Measurements from ENCODE around the gene VSTM2B. TPM values are rescaled to one million over a fixed set of nuclear protein-coding genes. Genes with fewer than 3 reads are reported as not detected.

VSTM2B gene
- total and polyA plus RNA-seq, 11 donors: not detected

GRCh38 chr19:29512748-29513147 is 13.0 kb upstream of the VSTM2B start:
- H3K4me3 ChIP-seq: no peak overlapping the region
- H3K36me3 ChIP-seq: no peaks in the 10 kb centered on the region
- TF ChIP-seq POLR2A (IDR thresholded peaks at IDR 0.05): no peak
- TF ChIP-seq CTCF (IDR thresholded peaks at IDR 0.05): no peak
- WGBS, 4 donors: 56 to 66% (median 58%) methylated on average over 1 of the region's 1 CpG
- H3K9me3 ChIP-seq: no peaks in the 10 kb centered on the region
- intact Hi-C loops (cut with DNase I): no loop called here
- H3K27me3 ChIP-seq: peaks cover 0 to 29% (median 4%) of the 10 kb centered on the region in 9 donors
- H3K27ac ChIP-seq: no peak overlapping the region
- no peaks in the 10 kb centered on the region for H3K4me1 ChIP-seq
- ATAC-seq (no peak), DNase-seq (no peak)

- Histone ChIP-seq H3K9me3 (no peaks in the 10 kb centered on the region), H3K36me3 (no peaks in the 10 kb centered on the region), H3K4me1 (no peaks in the 10 kb centered on the region), H3K27me3 (peaks cover 0 to 34% (median 3%) of the 10 kb centered on the region in 9 donors), H3K4me3 (no peak overlapping the region), H3K27ac (no peak overlapping the region)
- DNase-seq: peak in 1 of 5 donors; percentile 14
- TF ChIP-seq POLR2A (IDR thresholded peaks at IDR 0.05) (no peak), CTCF (IDR thresholded peaks at IDR 0.05) (no peak)
- ATAC-seq: no peak
- intact Hi-C loops (cut with DNase I): no loop called here
- WGBS, 4 donors: 66 to 80% (median 73%) methylated on average over 8 of the region's 8 CpGs
These were observed 11.1 kb upstream of the VSTM2B start for GRCh38 chr19:29514525-29515232.

- H3K27me3 ChIP-seq: peaks cover 0 to 39% (median 0%) of the 10 kb centered on the region in 9 donors
- intact Hi-C loops (cut with DNase I): no loop called here
- peak in 2 of 5 donors; percentile 7 to 10 for DNase-seq
- H3K9me3 ChIP-seq: no peaks in the 10 kb centered on the region
- WGBS, 4 donors: 51 to 62% (median 56%) methylated on average over 5 of the region's 5 CpGs
- H3K4me1 ChIP-seq: no peaks in the 10 kb centered on the region
- no peaks in the 10 kb centered on the region for H3K36me3 ChIP-seq
- no peak for ATAC-seq
- no peak overlapping the region for H3K27ac ChIP-seq
- TF ChIP-seq CTCF (IDR thresholded peaks at IDR 0.05) (no peak), POLR2A (IDR thresholded peaks at IDR 0.05) (no peak)
- no peak overlapping the region for H3K4me3 ChIP-seq
These were observed 10.6 kb upstream of the VSTM2B start for GRCh38 chr19:29515233-29515619.

GRCh38 chr19:29515706-29516357 is 10.0 kb upstream of the VSTM2B start:
- no peak overlapping the region for H3K27ac ChIP-seq
- ATAC-seq (no peak), DNase-seq (peak in 2 of 5 donors; percentile 2 to 37)
- no peaks in the 10 kb centered on the region for H3K4me1 ChIP-seq
- no peaks in the 10 kb centered on the region for H3K36me3 ChIP-seq
- WGBS, 4 donors: 67 to 77% (median 73%) methylated on average over 19 of the region's 19 CpGs
- H3K27me3 ChIP-seq: peaks cover 0 to 38% (median 0%) of the 10 kb centered on the region in 9 donors
- H3K4me3 ChIP-seq: no peak overlapping the region
- H3K9me3 ChIP-seq: no peaks in the 10 kb centered on the region
- intact Hi-C loops (cut with DNase I): no loop called here
- no peak for TF ChIP-seq POLR2A (IDR thresholded peaks at IDR 0.05)
- TF ChIP-seq CTCF (IDR thresholded peaks at IDR 0.05): no peak

All from heart left ventricle (tissue), 16 donors.